OCI-LY3 (cell line): ENCODE results near the gene CDC42EP5.

Source experiments
- H2AFZ ChIP-seq: fragments of 200-600, 300-600 bp; shearing (Covaris generic); 2 replicates; pipeline ENCODE4 v1.6.0; 2014; ENCODE audit warnings: antibody characterized with exemption, low read depth, low read length
- H3K27ac ChIP-seq: fragments of 200-600, 300-600 bp; sonication (generic); 2 replicates; pipeline ENCODE4 v1.5.1; 2014; ENCODE audit warnings: mild to moderate bottlenecking, low read length, moderate library complexity, mixed read lengths
- H3K27me3 ChIP-seq: fragments of 200-600, 300-600 bp; sonication (generic); 2 replicates; pipeline ENCODE4 v1.6.1; 2014; ENCODE audit warnings: low read depth, low read length, mixed read lengths
- H3K36me3 ChIP-seq: fragments of 200-600, 300-600 bp; sonication (generic); replicated peaks from 2 replicates; pipeline ENCODE3; 2014; ENCODE audit warnings: low read depth, low read length, mixed read lengths
- H3K4me1 ChIP-seq: fragments of 300-600, 200-600 bp; sonication (generic); 2 replicates; pipeline ENCODE4 v1.6.1; 2014; ENCODE audit warnings: low read length, mixed read lengths
- H3K4me2 ChIP-seq: fragments of 200-600, 300-600 bp; sonication (generic); 2 replicates; pipeline ENCODE4 v1.6.1; 2014; ENCODE audit warnings: low read length, mixed read lengths
- H3K4me3 ChIP-seq: fragments of 300-600, 200-600 bp; sonication (generic); 2 replicates; pipeline ENCODE4 v1.5.1; 2014; ENCODE audit warnings: antibody characterized with exemption, mild to moderate bottlenecking, low read length, moderate library complexity
- H3K79me2 ChIP-seq: fragments of 300-600, 200-600 bp; shearing (Covaris generic); 2 replicates; pipeline ENCODE4 v1.6.1; 2014; ENCODE audit warnings: mild to moderate bottlenecking, low read length, mixed read lengths
- H3K9ac ChIP-seq: fragments of 300-600, 200-600 bp; shearing (Covaris generic); 2 replicates; pipeline ENCODE4 v1.6.0; 2014; ENCODE audit warnings: mild to moderate bottlenecking, low read length, moderate library complexity
- H3K9me3 ChIP-seq: fragments of 200-600, 300-600 bp; shearing (Covaris generic); 2 replicates; pipeline ENCODE4 v1.6.1; 2014; ENCODE audit warnings: low read length, mixed read lengths; ENCODE audit not compliant: insufficient read depth
- H4K20me1 ChIP-seq: fragments of 200-600, 300-600 bp; sonication (generic); 2 replicates; pipeline ENCODE4 v1.6.1; 2016; ENCODE audit warnings: low read length, mixed read lengths; ENCODE audit not compliant: insufficient read depth
- EZH2phosphoT487 ChIP-seq: fragments of 200-600 bp; shearing (Covaris generic); IDR thresholded peaks from 2 replicates; pipeline ENCODE4 v1.6.1; 2018; ENCODE audit warnings: antibody characterized with exemption, mixed run types, low read depth
- TF ChIP-seq, protein P1 (sequence below): fragments of 200-600, 300-600 bp; sonication (generic); IDR thresholded peaks from 2 replicates; pipeline ENCODE4 v1.5.1; 2014; ENCODE audit warnings: antibody characterized with exemption, low read length, low read depth

Gene CDC42EP5

GRCh38 chr19:54429176-54429495, 44.0 kb downstream of the CDC42EP5 start:
- no peaks in the 10 kb centered on the region for H3K9me3 ChIP-seq
- H3K9ac ChIP-seq = no peak overlapping the region
- no peaks in the 10 kb centered on the region for H4K20me1 ChIP-seq
- peaks cover 16% of the 10 kb centered on the region; the same call in 1 of the 2 replicates for H3K27me3 ChIP-seq
- no peaks in the 10 kb centered on the region for H3K4me1 ChIP-seq
- H3K4me2 ChIP-seq = no peak overlapping the region
- no peak overlapping the region for H2AFZ ChIP-seq
- H3K36me3 ChIP-seq = no peaks in the 10 kb centered on the region
- no peak for TF ChIP-seq EZH2phosphoT487
- TF ChIP-seq, protein P1, sequence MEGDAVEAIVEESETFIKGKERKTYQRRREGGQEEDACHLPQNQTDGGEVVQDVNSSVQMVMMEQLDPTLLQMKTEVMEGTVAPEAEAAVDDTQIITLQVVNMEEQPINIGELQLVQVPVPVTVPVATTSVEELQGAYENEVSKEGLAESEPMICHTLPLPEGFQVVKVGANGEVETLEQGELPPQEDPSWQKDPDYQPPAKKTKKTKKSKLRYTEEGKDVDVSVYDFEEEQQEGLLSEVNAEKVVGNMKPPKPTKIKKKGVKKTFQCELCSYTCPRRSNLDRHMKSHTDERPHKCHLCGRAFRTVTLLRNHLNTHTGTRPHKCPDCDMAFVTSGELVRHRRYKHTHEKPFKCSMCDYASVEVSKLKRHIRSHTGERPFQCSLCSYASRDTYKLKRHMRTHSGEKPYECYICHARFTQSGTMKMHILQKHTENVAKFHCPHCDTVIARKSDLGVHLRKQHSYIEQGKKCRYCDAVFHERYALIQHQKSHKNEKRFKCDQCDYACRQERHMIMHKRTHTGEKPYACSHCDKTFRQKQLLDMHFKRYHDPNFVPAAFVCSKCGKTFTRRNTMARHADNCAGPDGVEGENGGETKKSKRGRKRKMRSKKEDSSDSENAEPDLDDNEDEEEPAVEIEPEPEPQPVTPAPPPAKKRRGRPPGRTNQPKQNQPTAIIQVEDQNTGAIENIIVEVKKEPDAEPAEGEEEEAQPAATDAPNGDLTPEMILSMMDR = no peak
- no peaks in the 10 kb centered on the region for H3K79me2 ChIP-seq
- H3K27ac ChIP-seq = no peak overlapping the region
- H3K4me3 ChIP-seq = no peak overlapping the region

GRCh38 chr19:54428323-54429175, 44.5 kb downstream of the CDC42EP5 start:
- Histone ChIP-seq H3K4me1 (no peaks in the 10 kb centered on the region), H3K9me3 (no peaks in the 10 kb centered on the region), H4K20me1 (no peaks in the 10 kb centered on the region), H3K4me3 (no peak overlapping the region), H3K27me3 (peaks cover 16% of the 10 kb centered on the region; the same call in 1 of the 2 replicates), H2AFZ (no peak overlapping the region), H3K79me2 (no peaks in the 10 kb centered on the region), H3K36me3 (no peaks in the 10 kb centered on the region), H3K4me2 (no peak overlapping the region), H3K27ac (no peak overlapping the region), H3K9ac (no peak overlapping the region)
- TF ChIP-seq EZH2phosphoT487 = no peak
- TF ChIP-seq, protein P1 = no peak

GRCh38 chr19:54427586-54427985, 45.5 kb downstream of the CDC42EP5 start:
- no peaks in the 10 kb centered on the region for H3K9me3 ChIP-seq
- no peak overlapping the region for H3K9ac ChIP-seq
- H3K4me3 ChIP-seq = no peak overlapping the region
- H2AFZ ChIP-seq = no peak overlapping the region
- H3K36me3 ChIP-seq = no peaks in the 10 kb centered on the region
- H3K27ac ChIP-seq = no peak overlapping the region
- TF ChIP-seq EZH2phosphoT487 = no peak
- TF ChIP-seq, protein P1 = no peak
- H3K4me2 ChIP-seq = no peak overlapping the region
- H4K20me1 ChIP-seq = no peaks in the 10 kb centered on the region
- H3K4me1 ChIP-seq = no peaks in the 10 kb centered on the region
- no peaks in the 10 kb centered on the region for H3K79me2 ChIP-seq
- peaks cover 16% of the 10 kb centered on the region; the same call in 1 of the 2 replicates for H3K27me3 ChIP-seq

- Histone ChIP-seq H2AFZ (no peak overlapping the region), H3K9me3 (no peaks in the 10 kb centered on the region), H3K27me3 (peaks cover 13% of the 10 kb centered on the region; the same call in 1 of the 2 replicates), H3K4me2 (no peak overlapping the region), H3K79me2 (no peaks in the 10 kb centered on the region), H3K27ac (no peak overlapping the region), H3K4me3 (no peak overlapping the region), H3K4me1 (no peaks in the 10 kb centered on the region), H4K20me1 (no peaks in the 10 kb centered on the region), H3K36me3 (no peaks in the 10 kb centered on the region), H3K9ac (no peak overlapping the region)
- TF ChIP-seq EZH2phosphoT487 = no peak
- TF ChIP-seq, protein P1 = no peak
Measured at GRCh38 chr19:54426291-54426931, 46.7 kb downstream of the CDC42EP5 start.
